HEK293T (cell line): ENCODE results near the gene PLCD3.

ENCODE experiments used
- FOXK2 ChIP-seq: fragments of 450-650 bp; IDR thresholded peaks from 2 replicates; pipeline ENCODE4 v1.6.1; 2016; ENCODE audit warnings: mild to moderate bottlenecking
- LEF1 ChIP-seq: fragments of 450-650 bp; IDR thresholded peaks from 2 replicates; pipeline ENCODE4 v1.6.1; 2017; ENCODE audit warnings: mild to moderate bottlenecking, borderline replicate concordance
- SP1 ChIP-seq: fragments of 450-650 bp; IDR thresholded peaks from 2 replicates; pipeline ENCODE4 v1.6.1; 2017

GRCh38 chr17:45113424-45113754, 18.9 kb downstream of the PLCD3 start:
- TF ChIP-seq LEF1: no peak
- TF ChIP-seq FOXK2: no peak
- TF ChIP-seq SP1: no peak
